GM21367 (cell line): Measurements from ENCODE around the gene FOXB2.
A peak's percentile ranks its signal among the peaks of the same experiment; 100 is the strongest.
"Not testable (repeated sequence)": the region's sequence is repeated elsewhere in the genome, so short reads cannot be mapped to it uniquely, and the experiment has no call there.

ENCODE experiments used
- ATAC-seq: cut with Tn5 transposase; IDR thresholded peaks from one replicate; pipeline ENCODE4 v1.9.1; 2021; ENCODE audit not compliant: unreplicated experiment

The FOXB2 gene

DNA sequence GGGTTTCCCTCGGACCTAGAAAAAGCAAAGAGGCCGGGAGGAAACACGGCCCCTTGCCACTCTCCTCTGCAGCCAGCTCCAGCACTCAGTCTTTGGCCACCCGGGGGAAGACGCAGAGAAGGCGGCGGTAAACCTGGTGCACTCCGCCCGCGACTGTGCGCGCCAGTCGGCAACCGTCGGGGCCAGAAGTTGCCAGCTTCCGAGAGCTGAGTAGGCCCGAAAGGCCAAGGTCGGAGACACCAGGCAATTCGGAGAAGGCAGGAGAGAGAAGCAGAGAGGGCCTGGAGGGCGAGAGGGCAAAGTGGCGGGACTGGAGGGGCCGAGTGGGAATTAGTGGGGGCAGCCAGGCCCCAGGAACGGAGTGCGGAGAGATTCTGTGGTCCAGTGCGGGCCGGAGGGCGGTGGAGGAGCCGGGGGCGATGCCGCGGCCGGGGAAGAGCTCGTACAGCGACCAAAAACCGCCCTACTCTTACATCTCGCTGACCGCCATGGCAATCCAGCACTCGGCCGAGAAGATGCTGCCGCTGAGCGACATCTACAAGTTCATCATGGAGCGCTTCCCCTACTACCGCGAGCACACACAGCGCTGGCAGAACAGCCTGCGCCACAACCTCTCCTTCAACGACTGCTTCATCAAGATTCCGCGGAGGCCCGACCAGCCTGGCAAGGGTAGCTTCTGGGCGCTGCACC lies at the start of gene FOXB2:
Gene FOXB2 (plus strand): TSS at position 420 of the 690 bp plus-strand sequence. CDS start 0 bp downstream, at position 420.
- ATAC-seq: no peak

DNA sequence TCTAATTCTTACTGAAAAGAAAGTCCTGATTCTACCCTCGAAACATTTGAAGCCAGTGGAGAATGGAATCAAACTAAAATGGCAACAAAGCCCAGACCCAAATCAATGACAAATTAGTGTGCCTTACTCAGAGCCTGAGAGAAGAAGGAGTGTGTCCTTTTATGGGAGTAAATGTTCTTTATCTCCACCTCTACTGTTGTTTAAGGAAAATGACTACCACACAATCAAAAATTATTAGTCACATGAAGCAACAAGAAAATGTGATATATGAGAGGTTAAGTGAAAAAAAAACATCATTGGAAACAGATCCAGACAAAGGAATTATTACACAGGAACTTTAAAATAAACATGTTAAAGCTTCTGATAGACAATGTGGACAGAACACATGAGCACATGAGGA lies 49.7 kb upstream of the FOXB2 start:
- ATAC-seq: no peak

DNA sequence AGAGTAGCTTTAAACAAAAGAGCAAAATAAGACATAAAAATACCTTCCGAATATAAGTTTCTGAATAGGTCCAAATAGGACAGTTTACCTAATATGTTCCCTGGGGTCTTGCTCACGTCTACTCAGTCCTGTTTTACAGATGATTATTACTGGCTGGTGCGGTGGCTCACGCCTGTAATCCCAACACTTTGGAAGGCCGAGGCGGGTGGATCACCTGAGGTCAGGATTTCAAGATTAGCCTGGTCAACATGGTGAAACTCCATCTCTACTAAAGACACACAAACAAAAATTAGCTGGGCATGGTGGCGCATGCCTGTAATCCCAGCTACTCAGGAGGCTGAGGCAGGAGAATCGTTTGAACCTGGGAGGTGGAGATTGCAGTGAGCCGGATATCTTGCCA lies 40.6 kb upstream of the FOXB2 start:
- not testable (repeated sequence) for ATAC-seq

DNA sequence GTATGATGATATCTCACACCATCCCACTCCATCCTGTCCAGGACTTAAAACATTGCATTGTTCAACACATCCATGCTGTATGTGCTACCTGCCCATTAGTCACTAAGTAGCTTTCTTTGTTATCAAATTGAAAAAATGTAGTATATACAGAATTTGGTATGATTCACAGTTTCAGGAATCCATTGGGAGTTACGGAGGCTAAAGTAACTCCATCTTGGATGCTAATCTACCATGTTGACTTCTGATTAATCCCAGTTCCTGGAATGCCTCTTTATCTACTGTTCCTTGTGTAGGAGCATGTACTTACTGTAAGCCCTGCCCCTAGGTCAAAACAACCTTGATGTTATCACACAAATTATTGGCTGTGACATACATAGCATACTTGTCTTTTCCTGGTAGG lies 38.9 kb upstream of the FOXB2 start:
- no peak for ATAC-seq

DNA sequence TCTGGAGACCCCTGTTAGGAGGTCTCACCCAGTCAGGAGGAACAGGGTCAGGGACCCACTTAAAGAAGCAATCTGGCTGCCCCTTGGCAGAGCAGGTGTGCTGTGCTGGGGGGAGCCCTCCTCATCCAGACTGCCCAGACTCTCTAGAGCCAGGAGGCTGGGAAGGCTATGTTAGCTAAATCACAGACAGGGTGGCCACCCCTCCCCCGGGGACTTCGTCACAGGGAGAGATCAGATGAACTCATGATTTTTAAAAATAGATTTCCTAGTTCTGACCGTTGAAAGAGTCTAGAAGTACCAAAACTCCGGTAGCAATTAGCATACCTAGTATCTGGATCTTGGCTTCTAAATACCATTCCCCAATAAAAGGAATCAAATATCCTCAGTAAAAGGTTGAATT lies 35.0 kb upstream of the FOXB2 start:
- ATAC-seq: no peak

DNA sequence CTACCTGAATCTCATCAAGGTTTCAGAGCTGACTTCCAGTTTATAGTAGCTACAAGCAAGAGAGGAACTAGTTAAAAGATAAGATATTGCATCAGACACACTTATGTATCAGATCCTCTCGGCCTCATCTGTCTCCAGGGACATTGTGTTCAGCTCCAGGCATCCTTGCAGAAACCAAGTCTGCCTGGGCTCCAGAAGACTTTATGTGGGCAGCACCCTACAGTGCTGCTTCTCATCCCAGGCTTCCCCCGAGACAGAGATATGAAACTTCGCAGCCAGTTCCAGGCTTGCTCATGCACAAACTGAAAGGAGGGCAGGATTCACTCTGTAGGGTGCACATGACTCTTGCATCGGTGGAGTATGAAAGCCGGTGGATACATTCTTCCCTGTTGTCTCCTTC lies 33.9 kb upstream of the FOXB2 start:
- ATAC-seq: no peak

DNA sequence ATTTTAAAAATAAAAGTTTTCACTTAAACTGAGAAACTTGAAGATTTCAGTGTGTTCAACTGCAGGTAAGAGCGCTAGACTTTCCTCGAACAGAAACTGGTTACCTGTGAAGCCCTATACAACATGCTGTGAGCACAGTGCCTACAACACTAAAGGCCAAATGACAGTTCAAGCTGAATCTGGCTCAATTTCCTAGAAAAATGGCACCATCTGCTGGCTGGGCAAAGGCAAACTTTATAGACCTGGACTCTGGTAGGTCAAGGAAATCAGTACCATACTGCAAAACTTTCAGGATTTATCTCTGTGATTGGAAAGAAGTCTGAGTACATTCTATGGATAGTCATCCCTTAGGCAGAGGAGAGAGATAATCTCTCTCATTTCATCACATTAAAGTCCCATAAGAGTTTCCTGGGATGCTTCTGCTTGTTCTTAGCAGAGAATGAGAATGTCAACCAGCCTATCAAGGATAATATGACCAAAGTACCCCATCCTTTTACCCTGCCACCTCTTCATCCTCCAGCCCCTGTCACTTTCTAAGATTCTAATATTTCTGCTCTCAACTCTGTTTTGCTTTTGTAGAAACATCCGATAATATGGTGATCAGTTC lies 31.8 kb upstream of the FOXB2 start:
- ATAC-seq: no peak

DNA sequence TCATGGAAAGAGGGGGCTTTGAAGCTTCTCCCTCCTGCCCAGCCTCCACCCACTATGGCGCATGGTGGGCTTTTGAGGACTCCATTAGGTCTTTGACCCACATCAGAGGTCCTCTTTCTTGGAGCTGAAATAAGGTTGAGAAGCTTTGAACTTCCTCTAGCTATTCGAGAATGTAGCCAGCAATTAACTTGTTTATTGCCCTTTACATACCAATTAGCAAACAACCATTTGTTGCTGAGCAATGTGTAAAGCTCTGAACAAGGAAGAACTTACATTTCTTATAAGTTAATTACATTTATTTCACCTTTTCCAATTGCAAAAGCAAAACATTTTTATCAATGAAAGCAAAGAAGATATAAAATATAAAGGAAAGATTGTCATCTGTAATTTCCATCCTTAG lies 30.5 kb upstream of the FOXB2 start:
- no peak for ATAC-seq

DNA sequence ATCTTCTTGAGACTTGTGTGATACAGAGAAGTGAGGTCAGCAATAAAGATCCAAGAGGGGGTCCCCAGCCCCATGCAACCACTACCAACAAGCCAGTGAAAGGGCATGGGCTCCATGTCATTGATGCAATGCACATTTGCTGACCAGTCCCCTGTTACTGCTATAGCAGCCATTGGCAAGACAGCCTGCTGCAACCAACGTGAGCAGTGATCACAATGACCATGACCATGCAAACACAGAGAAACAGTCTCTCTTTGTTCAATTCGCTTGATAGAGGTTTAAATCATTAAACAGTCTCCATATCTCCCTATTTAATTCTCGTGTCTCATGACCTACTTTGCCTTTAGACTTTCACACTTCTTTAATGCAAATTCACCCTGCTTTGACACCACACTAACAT lies 30.0 kb upstream of the FOXB2 start:
- no peak for ATAC-seq

DNA sequence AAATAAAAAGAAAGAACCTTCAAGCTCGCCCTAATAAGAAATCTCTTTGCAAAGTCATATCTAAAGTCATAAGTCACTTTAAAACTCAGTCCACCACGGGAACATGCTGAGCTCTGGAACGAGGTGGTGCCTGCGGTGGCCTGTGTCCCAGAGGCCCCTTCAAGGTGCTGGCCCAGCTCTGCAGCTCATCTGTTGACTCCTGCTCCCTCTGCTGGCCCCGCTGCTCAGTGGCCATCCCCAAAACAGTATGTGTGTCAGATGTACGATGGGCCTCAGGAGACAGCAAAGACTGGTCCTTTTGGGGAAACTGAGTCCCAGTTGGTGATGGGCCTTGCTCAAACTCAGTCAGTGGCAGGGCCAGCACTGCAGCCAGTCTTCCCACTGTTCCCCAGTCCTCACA lies 22.8 kb upstream of the FOXB2 start:
- no peak for ATAC-seq

DNA sequence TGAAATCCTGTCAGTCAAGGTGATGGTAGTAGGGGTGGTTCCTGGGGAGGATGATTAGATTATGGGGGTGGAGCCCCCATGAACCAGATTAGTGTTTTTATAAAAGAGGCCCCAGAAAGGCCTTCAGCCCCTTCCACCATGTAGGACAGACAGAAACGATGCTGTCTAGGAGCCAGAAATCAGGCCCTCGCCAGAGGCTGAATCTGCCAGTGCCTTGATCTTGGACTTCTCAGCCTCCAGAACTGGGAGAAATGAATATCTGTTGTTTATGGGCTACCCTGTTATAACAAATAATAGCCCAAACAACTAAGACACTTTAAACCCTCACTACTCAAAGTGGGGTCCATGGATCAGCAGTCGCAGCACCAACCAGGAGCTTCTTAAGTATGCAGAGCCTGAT lies 20.2 kb upstream of the FOXB2 start:
- no peak for ATAC-seq

DNA sequence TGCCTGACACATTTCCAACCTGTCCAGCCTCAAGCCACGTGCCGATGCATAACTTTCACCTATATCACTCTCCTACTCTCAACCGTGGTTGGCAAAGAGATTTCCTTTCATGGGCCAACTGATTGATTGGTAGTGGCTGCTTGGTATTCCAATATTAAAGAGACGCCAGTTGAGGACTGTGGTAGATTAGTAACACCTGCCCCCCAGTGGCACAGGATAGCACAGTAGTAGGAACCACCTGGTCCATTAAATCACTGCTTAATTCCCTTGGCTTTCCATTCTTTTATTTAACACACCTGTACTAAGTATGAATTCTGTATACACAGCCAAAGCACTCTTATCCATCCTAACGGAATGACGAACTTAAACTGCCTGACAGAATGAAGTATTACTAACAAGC lies 19.1 kb upstream of the FOXB2 start:
- ATAC-seq: no peak

DNA sequence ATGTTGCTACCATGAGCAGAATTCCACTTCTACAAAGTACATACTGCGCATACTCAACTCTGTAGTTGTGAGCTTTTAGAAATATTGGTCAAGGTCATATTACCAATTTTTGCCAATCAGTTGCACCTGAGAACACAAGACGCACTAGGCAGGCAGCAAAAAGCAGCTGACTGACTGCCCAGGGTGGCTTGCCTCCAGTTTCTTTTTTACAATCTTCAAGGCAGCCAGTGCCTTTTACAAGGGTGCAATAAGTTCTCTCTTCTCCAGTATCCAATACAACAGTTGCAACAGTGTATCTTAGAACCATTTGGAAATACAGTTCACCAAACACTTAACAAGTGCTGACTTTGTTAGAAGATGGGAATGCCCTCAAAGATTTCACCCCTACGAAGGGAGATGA lies 16.1 kb upstream of the FOXB2 start:
- ATAC-seq: no peak

DNA sequence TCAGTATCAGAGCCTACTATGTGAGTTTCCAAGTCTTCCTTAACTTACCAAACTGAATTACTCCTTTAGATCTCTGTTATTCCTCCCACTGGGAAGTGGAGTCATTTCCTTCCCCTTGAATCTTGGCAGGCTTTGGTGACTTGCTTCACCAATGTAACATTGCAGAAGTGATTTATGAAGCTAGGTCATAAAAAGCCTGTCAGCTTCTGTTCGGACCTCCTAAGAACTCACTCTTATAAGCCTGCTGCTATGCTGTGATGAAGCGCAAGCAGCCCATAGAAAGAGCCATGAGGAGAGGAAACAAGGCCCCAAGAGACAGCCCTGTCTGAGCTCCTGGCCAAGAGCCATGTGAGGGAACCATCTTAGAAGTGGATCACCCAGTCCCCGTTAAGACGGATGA lies 14.2 kb upstream of the FOXB2 start:
- no peak for ATAC-seq

DNA sequence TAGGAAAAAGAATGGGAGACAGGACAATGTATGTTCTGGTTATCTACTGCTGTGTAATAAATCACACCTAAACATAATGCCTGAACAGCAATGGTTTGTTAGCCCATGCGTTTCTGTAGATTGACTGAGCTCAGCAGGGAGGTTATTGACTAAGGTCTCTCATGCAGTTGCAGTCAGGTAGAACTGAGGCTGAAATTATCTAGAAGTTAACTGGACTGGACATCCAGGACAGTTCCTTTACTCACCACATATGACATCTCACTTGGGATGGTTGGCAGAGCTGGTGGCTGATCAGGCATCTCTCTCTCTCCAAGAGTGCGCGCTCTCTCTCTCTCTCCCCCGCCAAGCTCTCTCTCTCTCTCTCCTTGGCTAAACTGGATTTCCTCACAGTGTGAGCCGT lies 8.9 kb upstream of the FOXB2 start:
- ATAC-seq: no peak

DNA sequence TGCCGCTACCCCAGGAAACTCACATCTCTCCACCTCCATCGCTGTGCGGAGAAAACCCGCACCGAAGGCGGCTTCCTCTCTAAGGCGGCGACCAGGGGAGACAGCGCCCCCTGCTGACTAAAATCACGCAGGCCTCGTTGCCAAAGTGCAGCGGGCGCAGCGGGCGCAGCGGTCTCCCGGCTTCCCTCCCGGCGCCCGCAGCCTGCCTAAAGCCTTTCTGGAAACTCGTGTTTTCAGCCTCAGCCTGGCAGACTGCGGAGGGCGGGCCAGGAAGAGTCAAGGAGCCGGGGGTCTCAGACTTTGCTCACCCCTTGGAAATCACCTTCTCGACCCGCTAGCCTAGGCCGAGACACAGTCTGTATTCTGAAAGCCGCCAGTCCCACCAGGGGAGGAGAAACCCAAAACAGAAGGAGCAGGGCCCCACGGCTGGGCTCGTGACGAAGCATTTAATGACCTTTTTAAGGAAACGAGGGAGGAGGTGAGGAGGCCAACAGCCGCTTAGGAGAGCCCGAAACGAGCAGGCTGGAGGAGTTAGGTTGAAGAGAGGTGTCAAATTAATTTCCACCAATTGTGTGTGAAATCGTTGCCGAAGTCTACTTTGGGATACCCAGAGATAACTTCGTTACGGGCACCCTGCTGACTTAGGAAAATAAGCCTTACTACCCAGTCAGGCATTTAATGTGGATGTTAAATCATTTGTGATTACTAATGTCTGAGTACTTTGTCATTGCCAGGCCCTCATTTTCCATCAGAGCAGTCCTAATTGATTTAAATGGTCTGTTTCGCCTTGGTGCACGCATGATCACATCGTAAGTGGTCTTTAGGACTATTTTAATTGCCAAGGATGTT lies 7.3 kb upstream of the FOXB2 start:
- ATAC-seq: peak; percentile 79

DNA sequence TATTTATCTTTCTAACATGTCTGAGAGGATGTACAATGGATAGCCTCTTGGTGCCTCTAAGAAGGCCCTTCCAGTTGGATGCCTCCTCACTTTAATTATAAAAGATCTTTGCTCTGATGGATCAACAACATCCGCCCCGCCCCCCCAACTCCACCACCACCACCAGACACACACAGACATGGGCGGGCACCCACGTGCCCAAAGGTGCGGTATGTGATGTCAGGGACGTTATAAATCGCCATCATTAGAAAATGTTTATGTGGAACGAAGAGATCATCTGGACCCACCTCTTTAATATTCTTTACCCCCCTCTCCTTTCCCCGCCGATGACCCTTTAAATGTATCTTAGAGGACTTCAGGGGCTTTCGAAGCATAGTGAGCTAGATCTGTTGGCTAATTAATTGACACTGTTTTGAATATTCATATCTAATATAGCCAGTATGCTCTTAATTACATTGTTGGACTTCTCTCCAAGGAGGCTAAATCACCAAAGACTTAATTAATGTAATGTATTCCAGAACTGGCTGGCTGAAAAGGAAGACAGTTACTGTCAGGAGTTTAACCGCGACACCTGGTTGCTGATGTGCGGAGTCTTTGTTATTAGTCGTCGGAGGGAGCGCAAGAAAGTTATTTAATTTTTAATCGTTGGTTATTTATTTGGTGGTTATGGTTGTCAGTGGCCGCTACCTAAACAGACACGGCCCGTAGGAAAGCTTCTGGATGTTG lies 6.1 kb upstream of the FOXB2 start:
- ATAC-seq: no peak

DNA sequence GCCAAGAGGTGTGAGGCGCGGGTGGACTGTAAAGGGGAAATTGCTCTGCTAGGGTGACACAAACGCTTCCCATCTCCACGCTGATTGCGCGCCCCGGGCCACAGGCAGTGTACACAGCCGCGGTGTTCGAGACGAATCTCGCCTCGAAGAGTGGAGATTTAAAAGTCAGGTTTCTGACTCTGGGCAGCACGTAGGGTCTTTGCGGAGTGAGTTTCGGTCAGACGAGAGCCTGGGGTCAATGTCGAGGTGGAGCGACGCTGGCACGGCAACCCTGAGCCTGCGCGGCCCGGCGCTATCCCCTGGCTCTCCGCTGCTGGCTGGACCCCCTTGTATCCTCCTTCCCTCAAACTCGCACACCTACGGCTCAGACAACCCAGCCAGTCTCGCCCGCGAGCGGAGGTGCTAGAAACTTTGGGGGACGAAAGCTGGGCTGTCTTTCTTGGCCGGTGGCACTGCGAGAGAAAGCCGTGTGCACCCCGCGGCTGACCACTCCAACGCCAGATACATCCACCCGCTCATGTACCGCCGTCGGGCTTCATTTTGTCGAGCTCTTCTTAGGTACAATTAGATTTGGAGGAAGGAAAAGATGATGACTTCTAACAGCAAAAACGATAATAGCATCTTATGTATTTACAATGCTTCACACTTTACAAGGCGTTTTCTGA lies 5.4 kb upstream of the FOXB2 start:
- ATAC-seq: no peak

DNA sequence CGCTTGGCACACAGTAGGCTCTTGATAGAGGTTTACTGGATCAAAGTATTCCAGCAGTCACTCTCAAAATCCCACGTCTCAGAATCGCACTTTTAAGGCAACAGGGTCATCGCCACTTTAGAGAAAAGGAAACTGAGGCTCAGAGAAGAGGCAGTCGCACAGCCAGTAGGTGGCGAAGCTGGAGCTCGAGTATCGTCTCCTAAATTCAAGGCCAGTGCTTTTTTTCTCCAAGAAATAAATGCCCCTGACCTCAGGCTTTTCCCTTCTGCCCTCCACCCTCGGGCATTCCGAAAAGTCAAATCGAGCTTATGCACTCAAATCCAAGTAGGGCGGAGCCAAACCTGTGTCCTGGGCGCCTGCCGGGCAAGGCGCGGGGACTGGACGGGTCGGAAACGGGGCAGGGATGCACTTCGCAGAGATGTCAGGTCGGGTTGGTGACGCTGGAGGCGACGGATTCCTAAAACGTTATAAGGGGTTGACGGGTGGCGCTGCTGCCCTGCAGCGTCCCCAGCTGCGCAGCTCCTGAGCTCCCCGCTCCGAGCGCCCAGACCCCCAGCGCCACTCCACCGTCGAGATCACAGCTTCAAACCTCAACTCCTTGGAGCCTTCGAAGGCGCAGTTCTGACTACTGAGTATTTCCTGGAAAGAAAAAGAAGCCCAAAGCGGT lies 4.7 kb upstream of the FOXB2 start:
- ATAC-seq: no peak

DNA sequence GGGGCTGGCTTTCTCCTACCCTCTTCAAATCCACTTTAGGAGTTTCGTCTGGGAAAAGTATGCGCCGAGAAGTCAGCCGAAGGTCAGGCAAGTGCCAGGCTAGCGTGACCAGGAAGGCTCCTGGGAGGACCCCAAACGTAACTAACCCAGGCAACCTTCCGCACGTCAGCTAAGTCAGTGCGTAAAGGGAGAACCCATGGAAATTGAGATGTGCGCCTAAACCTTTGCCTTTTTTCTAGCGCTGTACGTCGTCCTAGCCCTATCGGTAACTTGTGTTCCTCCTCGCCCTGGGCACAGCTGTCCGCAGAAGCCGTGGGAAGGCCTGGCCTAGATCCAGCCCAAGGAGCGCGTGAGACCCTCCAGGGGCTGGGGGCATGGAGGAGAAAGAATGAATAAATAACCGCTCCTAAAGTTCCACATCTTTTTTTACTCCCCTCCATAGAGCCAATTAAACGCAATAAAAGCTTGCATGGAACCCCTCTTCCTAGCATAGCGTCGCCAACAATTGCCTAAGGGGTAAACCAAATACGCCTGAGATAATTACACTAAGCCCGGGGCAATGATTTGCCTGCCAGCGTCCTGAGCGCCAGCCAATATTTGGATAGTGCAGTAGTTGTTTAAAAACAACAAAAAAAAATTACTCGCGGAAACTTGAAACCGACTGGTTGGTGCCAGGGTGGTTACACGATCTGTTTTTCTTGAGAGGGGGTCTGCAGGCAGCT lies 4.0 kb upstream of the FOXB2 start:
- ATAC-seq: no peak
